ENCODE data around the gene RAB15. TPM values are rescaled to one million over a fixed set of nuclear protein-coding genes. Genes with fewer than 3 reads are reported as not detected.

Gene RAB15
- total and polyA plus RNA-seq, 2 donors (not counting 3 experiments of a cell fraction or from before 2014, with no cell fraction given) = 24.9 to 33.3 TPM

DNA sequence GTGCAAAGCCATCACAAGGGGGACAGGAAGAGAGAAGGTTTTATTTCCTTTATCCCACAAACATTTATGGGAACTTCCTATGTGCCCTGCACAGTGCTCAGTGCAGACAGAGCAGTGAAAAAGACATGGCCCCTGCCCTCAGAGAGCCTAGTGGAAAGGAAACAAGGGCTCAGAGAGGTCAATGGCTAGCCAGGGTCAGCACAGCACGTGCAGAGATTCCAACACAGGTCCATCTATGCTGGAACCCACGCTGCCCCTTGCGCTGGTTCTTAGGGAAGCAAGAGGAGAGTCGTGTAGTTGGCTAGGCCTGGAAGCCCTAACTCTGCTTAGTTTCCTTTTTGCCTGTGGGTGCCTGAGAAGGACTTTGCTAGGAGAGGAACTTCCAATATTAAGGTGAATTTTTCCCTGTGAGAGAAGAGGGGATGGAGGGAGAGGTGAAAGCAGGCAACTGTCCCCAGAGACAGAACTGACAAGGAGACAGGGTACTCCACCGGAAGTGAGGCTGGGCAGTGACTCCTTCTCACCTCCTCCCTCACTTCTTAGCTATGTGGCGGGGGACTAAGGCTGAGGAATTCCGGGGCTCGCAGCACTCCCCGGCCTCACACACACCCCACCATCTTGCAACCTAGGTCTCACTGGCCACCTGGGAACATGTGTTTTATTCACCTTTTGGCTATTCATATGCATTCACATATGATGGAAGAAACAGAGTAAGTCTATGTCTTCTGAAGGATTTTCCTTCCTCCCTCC, 17.5 kb downstream of the RAB15 start:
- intact Hi-C loops (cut with micrococcal nuclease) = no loop called here
- H3K79me2 ChIP-seq (ENCODE audit: control insufficient read depth, insufficient read depth, low read length) = no peaks in the 10 kb centered on the region
- H3K4me2 ChIP-seq (ENCODE audit: insufficient read depth, low read length) = no peak overlapping the region
- H3K9me1 ChIP-seq (replicated peaks; ENCODE audit: control insufficient read depth, extremely low read depth, insufficient read depth, low read length) = no peaks in the 10 kb centered on the region
- no peak overlapping the region for H3K9ac ChIP-seq (replicated peaks; ENCODE audit: extremely low read depth, insufficient read depth, low read length)
- CTCF ChIA-PET = no interaction called here
- H4K20me1 ChIP-seq (replicated peaks; ENCODE audit: control insufficient read depth, extremely low read depth, insufficient read depth, low read length) = no peaks in the 10 kb centered on the region
- POLR2A ChIA-PET = no interaction called here
- dilution Hi-C loops (cut with MboI; ENCODE audit: extremely low pct_ligation_motif_present, low sequenced_read_pairs) = no loop called here
- peaks cover 0 to 20% of the 10 kb centered on the region in 2 experiments for H3K36me3 ChIP-seq (ENCODE audit: control insufficient read depth in 2 of 2, extremely low read depth in 1 of 2, insufficient read depth in 2 of 2, low read length in 2 of 2)
- no peak overlapping the region for H3K4me3 ChIP-seq (replicated peaks in 1 of 3; ENCODE audit: insufficient read depth in 1 of 3, low read depth in 1 of 3, low read length in 3 of 3)
- no peak for FAIRE-seq
- no peaks in the 10 kb centered on the region for H3K4me1 ChIP-seq (ENCODE audit: control insufficient read depth, extremely low read depth, insufficient read depth, low read length)
- BruUV-seq (replicated peaks) = no TSS peak
- no peaks in the 10 kb centered on the region for H3K27me3 ChIP-seq (ENCODE audit: control insufficient read depth in 2 of 2, insufficient read depth in 2 of 2, low read length in 2 of 2)
- no peak overlapping the region for H3K27ac ChIP-seq (ENCODE audit: insufficient read depth, low read depth, low read length)
- no peak for DNase-seq (ENCODE audit: low read depth, low spot score)
- H2AFZ ChIP-seq (ENCODE audit: low read depth, low read length) = no peak overlapping the region
- H3K9me3 ChIP-seq (replicated peaks; ENCODE audit: control insufficient read depth, insufficient read depth, low read length) = no peaks in the 10 kb centered on the region
- TF ChIP-seq POLR2A (IDR thresholded peaks at IDR 0.05; ENCODE audit: low read depth, low read length) = no peak
- TF ChIP-seq FOS (IDR thresholded peaks at IDR 0.05; ENCODE audit: borderline replicate concordance, insufficient read depth, low read length) = no peak
- TF ChIP-seq MYC (IDR thresholded peaks at IDR 0.05; ENCODE audit: low read depth, low read length) = no peak
- TF ChIP-seq, protein P1, sequence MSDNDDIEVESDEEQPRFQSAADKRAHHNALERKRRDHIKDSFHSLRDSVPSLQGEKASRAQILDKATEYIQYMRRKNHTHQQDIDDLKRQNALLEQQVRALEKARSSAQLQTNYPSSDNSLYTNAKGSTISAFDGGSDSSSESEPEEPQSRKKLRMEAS (IDR thresholded peaks at IDR 0.05; ENCODE audit: insufficient read depth, insufficient read length) = no peak
- TF ChIP-seq EZH2 (IDR thresholded peaks at IDR 0.05; ENCODE audit: borderline replicate concordance, low read depth, low read length, severe bottlenecking) = no peak
- no peak for TF ChIP-seq POLR2AphosphoS5 (IDR thresholded peaks at IDR 0.05; ENCODE audit: insufficient read depth, low read depth, low read length)
- TF ChIP-seq, protein P2, sequence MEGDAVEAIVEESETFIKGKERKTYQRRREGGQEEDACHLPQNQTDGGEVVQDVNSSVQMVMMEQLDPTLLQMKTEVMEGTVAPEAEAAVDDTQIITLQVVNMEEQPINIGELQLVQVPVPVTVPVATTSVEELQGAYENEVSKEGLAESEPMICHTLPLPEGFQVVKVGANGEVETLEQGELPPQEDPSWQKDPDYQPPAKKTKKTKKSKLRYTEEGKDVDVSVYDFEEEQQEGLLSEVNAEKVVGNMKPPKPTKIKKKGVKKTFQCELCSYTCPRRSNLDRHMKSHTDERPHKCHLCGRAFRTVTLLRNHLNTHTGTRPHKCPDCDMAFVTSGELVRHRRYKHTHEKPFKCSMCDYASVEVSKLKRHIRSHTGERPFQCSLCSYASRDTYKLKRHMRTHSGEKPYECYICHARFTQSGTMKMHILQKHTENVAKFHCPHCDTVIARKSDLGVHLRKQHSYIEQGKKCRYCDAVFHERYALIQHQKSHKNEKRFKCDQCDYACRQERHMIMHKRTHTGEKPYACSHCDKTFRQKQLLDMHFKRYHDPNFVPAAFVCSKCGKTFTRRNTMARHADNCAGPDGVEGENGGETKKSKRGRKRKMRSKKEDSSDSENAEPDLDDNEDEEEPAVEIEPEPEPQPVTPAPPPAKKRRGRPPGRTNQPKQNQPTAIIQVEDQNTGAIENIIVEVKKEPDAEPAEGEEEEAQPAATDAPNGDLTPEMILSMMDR (IDR thresholded peaks at IDR 0.05; ENCODE audit: extremely low read depth in 1 of 2, insufficient read depth in 1 of 2, low read depth in 1 of 2, low read length in 2 of 2) = no peak
- TF ChIP-seq GATA2 (IDR thresholded peaks at IDR 0.05; ENCODE audit: insufficient read depth, insufficient read length, low read depth, low read length) = no peak
- no peak for TF ChIP-seq JUN (IDR thresholded peaks at IDR 0.05; ENCODE audit: borderline replicate concordance, insufficient read depth, insufficient read length, low read depth)

Data from endothelial cell of umbilical vein (primary cell).